ENCODE data around the gene DCAF16.

Gene DCAF16

DNA sequence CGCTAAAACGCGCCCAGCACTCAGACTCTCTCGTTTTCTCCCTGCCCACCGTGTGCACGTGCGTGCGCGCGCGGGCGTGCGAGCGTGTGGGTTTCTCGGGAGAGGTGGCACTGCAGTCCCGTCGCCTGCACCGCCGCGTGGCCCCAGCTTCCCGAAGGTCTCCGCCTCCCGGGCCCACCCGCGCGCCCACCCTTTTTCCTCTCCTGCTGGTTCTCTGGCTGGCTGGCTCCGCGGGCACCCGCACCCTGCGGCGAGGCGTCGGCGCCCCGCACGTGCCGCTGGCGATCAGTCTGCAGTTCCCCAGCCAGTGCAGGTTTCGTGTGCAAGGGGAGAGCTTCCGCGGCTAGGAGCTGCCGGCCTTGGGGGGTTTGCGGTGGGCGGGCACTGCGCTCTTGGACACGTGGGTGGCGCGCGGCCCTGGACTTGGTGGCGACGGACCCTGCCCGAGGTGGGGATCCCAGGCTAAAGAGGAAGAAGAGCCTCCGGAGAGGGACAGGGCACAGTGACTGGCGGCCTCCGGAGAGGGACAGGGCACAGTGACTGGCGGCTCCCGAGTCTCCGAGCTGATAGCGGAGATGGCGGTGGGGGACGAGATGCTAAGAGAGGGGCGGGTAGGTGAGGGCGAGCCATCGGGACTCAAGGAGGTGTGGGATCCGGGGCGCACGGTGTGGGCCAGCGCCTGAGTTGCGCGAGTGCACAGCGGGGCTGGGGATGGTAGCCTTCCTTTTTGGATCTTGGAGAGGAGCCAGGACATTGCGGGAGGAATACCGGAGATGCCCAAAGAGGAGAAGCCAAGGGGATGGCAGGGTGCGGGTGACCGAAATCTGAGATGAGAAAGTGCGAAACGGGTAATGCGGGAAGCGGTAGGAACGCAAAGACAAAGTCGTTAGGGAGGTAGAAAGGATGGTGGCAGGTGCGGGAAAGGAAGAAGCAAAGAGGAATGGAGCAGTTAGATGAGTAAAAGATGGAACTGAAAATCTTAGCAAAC lies 29.0 kb downstream of the DCAF16 start, which contains the start of gene FAM184B:
Gene FAM184B, minus strand, starts transcription at position 322 of the 988 bp plus-strand sequence. CDS start 322 bp downstream, outside the sequence.
- no peak for DNase-seq

GRCh38 chr4:17780501-17781299 lies 29.9 kb downstream of the DCAF16 start:
- DNase-seq, result no peak

DNA sequence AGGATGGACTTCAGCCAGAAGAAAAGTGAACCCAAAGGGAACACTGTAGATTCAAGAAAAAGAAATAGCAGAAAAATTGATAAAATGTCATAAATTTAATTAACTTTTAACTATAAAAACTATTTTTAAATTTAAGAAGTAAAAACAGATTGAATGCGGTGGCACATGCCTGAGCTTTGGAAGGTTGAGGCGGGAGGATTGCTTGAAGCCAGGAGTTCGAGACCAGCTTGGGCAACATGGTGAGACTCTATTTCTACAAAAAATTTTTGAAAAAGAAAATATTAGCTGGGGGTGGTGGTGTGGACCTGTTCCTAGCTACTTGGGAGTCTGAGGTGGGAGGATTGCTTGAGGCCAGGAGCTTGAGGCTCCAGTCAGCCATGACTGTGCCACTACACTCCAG lies 32.1 kb downstream of the DCAF16 start:
- no peak for DNase-seq

DNA sequence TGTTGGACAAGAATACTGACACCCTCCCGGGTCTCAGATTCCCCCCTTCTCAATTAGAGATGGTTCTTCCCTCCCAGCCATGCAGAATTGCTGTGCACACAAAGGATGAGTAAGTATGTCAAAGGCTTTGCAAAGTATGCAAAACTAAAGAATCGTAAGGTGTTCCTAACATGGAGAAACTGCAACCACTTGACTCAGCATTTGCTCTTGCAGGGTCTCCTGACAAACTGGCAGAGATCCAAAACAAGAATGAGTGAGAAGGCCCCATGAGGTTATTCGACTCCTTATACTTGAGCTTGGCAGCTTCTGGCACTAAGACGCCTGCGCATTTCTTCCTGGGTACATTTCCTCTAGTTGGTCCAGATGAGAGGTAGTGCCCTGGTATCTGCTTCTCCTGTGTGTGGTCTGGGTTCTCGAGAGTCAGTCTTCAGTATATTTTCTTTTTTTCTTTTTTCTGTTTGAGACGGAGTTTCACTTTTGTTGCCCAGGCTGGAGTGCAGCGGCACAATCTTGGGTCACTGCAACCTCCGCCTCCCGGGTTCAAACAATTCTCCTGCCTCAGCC lies 37.3 kb downstream of the DCAF16 start:
- DNase-seq, result no peak

DNA sequence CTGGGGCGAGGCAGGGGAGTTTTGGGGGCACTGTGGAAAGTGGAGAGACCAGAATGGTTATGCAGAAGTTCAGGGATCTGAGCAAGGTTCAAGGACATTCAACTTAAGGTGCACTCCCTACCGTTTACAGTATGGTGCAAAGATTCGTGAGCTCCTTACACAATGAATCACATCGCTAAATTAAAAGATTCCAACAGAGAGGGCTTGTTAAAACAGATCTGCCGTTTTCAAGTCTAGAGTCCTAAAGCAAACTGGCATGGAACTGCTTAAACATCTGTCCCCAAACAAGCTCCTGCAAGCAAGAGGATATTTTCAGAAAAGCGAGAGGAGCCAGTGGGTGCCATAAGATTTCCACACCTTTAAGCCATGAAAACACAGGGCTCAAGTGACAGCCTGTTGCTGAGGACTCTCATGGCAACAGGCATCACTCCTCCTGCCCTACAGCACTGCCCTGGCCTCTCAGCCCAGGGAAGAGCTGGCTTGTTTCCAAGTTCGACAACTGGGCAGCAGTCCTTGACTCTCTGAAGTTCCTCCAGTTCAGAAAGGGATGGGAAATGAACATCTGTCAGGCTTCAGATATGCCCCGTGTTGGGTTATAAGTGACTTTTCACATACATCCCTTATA lies 39.2 kb downstream of the DCAF16 start:
- peak; percentile 88 for DNase-seq

- DNase-seq, result no peak
Observed at GRCh38 chr4:17770845-17771244, 39.7 kb downstream of the DCAF16 start.

DNA sequence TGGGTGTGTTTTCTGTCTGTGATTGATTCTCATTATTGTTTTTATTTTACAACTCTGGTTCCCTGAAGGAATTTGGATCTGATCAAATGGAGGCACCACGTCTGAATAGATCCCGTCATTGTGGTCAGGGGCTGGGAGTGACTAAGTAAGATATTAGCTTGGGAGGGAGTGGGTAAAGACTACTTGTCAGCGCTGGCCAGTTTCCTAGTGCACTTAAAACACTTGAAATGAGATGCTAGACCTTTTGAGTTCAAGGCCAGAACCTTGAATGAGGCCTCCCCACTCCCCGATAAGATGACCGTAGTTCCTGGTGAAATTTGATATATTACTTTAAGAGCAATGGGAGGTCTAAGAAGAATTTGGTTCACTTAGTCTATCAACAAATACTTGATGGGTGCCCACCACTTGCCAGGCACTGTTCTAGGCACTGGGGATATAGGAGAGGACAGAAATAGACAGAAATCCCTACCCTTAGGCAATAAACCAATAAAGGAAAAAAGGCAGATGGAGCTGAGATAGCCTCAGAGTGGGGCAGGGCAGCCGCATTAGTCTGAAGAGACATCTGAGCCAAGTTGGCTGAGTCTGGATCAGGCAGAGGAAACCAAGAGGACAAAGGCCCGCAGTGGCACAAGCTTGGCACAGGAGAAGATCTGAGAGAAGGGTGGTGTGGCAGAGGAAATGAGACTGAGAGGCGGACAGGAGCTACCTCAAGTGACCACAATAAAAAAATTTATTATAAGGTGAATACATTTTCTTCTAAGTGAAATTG lies 41.0 kb downstream of the DCAF16 start:
- DNase-seq, result no peak

DNA sequence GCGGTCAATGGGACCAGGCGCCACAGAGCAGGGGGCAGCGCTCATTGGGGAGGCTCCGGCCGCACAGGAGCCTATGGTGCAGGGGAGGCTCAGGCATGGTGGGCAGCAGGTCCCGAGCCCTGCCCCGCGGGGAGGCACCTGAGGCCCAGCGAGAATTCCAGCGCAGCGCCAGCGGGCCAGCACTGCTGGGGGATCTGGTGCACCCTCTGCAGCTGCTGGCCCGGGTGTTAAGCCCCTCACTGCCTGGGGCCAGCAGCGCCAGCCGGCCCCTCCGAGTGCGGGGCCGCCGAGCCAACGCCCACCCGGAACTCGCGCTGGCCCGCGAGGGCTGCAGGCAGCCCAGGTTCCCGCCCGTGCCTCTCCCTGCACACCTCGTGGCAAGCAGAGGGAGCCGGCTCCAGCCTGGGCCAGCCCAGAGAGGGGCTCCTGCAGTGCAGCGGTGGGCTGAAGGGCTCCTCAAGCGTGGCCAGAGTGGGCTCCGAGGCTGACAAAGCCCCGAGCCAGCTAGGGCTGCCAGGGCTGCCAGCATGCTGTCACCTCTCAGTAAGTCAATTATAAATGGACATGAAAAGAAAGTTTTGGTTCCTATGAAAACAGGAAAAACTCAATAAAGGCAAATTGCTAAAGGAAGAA lies 43.6 kb downstream of the DCAF16 start:
- no peak for DNase-seq

- DNase-seq, result no peak
Observed at GRCh38 chr4:17765514-17766286, 44.9 kb downstream of the DCAF16 start.

- DNase-seq, result peak; percentile 50
Observed at GRCh38 chr4:17763931-17764330, 46.6 kb downstream of the DCAF16 start.

GRCh38 chr4:17763416-17763815 lies 47.1 kb downstream of the DCAF16 start:
- DNase-seq, result no peak

GRCh38 chr4:17762726-17763125 lies 47.8 kb downstream of the DCAF16 start:
- no peak for DNase-seq

DNA sequence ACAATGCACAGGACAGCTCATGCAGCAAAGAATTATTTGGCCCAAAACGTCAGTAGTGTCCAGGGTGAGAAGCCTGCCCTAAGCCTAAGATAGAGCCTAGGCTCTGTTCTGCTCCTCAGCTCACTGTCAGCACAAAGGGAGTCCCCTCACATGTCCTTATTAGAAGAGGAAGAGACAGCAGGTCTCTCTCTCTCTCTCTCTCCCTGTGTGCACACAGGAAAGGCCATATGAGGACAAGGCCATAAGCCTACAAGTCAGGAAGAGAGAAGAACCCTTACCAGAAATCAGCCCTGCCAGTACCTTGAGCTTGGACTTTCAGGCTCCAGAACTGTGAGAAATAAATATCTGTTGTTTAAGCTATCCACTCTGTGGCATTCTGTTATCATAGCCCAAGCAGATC lies 49.5 kb downstream of the DCAF16 start:
- DNase-seq, result no peak

DNA sequence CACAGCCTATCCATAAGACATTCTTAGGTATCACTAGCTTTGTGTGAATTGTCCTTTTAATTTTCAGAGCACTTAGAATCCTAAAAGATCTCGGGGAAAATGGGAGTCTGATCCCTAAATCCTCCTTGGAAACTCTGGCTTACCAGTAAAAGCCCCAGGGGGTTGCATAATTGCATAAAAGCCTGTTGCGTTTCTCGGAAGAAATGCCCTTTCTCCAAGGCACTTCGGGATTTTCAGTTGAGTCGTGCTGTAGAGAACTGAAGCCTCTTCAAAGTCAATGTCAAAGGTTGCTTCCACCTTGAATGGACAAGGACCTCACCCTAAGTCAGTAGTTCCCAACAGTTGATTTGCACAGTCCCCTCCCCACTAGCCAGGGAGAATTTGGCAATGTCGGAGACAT lies 49.9 kb downstream of the DCAF16 start:
- DNase-seq, result no peak

DNA sequence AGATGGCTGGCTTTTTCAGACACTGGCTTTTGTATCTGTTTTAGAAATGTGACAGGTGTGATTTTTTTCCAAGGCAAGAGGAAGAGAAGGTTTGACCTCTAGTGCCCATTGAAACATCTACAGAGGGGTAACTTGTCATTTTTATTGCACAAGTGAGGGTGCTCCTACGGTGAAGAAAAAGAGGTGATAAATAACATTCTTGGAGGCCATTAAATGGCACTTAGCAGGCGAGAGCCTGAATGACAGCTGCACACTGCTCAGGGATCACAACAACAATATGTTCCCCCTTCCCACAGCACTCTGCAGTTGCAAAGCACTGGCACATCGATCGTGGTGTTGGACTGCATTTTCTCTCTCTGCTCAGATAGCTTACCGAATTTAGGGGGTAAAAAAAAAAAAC lies 52.1 kb downstream of the DCAF16 start:
- peak; percentile 55 for DNase-seq

DNA sequence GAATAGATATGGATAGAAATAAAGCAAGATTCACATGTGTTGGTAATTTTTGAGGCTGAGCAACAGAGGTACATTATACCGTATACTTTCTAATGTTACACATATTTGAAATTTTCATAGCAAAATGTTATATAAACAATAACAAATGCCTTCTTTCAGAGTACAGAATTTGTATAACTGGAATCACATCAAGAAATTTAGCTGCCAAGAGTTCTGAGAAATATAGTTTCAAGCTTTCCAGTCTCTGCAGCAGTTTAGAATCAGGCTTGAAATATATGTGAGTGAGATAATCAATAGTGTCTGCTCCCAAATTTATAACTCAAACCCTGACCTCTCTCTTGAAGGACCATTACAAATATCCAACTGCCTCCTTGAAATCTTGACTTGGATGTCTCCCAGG lies 52.9 kb downstream of the DCAF16 start:
- DNase-seq, result no peak

DNA sequence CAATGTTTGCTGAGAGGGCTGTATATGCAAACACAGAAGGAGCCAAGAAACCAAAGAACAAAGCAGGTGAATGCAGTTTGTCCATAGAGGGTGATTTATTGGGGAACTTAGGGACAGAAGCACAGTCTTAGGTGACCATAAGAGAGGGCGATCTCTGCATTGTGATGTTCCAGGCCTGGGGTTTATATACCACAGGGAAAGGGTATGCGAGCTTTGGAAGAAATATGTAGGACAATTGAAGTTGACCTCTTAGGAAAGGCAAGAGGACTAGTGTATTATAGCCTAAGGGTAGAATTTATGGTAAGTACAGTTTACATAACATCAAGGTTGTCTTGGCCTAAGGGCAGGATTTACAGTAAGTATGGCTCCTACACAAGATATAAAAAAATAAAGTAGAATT lies 56.9 kb downstream of the DCAF16 start:
- DNase-seq, result no peak

Measured in NCI-H524 treated with DMSO at 0.1 percent for 48 hours (cell line).